ENCODE results near the gene TLE4.

Gene TLE4

DNA sequence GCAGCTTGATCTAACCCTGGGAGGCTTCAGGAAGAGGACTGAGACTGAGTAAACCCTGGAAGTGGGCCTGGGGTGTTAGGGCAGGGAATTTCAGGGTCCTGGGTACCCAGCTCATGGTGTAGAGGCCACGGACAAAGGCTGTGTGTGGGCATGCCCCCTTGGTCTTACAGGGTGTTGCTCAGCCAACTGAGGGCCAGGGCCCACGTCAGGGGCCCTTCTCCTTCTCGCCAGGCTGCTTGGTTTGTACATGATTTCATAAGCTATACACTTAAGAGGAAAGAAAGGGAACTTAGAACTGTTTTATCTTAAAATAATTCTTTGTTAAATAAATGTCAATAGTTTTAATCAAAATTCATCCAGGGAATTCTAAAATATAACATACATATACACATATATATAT lies 95.4 kb downstream of the TLE4 start:
- DNase-seq = no peak

- no peak for DNase-seq
Observed at GRCh38 chr9:79667817-79668436, 96.2 kb downstream of the TLE4 start.

DNA sequence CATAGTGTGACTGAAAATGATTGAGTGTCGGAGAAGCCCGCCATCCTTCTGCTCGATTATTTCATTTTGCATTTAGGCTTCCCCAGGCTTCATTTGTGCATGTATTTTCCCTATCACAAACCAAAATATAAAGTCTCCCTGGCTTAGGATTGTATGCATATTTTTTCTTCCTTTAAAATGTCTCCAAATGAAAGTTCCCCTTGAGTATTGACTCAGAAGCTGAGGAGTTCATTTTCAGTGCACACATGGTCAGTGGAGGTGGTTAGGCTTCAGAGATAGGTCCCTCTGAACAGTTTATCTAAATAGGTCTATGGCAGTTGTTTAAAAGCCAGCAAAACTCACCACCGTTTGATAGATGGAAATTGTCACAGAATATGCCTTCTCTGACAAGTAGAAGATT lies 97.2 kb downstream of the TLE4 start:
- no peak for DNase-seq

DNA sequence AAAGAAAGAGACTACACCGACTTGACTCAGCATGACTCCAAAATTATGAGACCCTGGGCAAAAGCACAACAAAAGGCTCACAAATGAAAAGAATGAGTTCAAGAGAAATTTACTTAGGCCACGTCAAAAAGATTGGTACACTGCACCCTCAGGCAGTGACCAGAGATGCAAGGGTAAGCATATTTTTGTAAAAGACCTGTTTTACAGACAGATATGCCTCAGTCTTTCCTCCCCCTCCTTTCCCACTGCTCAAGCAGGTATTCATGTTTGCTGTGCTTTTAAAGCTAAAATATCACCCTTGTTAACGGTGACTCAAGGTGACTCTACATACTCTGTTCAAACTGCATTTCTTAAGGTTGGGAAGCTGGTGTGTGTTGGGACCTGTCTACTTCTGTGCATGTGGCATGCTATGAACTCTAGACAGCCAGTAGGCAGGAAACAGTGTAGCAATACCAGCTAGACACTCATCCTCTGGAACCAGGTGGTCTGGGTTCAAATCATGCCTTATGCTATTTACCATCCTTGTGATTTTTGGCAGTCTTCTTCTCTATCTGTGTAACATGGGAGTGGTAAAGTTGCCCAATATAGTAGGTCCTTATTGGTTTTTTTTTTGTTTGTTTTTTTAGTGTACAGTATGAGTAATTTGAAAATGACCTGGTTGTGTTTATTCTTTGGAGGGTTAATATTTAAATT lies 98.7 kb downstream of the TLE4 start:
- no peak for DNase-seq

GRCh38 chr9:79671558-79671957 lies 99.8 kb downstream of the TLE4 start:
- no peak for DNase-seq

DNA sequence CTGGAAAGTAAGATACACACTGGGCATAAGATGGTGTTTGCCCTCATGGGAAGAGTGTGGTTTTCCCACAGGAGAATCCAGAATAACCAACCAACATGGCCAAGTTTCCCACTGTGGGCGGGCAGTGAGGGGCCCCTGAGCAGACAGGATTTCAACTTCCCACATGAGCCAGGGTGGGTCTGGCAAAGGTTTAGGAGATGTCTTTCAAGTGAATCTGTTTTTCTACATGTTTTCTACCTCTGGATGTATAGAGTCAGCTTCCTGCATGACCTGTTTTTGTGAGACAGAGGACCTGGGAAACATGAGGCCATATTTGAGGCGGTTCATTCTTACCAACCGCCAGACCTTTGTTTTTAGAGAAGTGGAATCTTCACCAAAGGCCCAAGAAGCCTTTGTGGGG lies 100.5 kb downstream of the TLE4 start:
- DNase-seq = no peak

- DNase-seq = no peak
Observed at GRCh38 chr9:79672891-79673290, 101.1 kb downstream of the TLE4 start.

DNA sequence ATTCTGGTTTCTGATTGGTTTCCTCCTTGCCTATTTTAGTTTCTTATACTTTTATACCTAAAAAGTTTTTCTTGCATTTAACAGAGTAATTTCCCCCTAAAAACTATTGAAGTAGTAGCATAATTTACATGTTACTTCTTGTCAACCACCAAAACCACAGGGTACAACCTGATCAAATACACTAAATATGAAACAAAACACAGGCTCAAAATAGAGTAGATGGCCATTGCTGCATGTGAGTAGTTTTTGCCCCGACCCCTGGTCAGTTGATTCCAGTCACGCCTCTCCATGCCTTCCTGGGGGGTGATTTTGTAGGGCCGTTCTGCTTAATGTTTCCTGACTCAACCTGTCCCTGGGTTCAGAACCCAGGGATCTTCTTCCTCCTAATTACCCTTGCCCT lies 101.8 kb downstream of the TLE4 start:
- no peak for DNase-seq

- no peak for DNase-seq
Observed at GRCh38 chr9:79674052-79674777, 102.5 kb downstream of the TLE4 start.

DNA sequence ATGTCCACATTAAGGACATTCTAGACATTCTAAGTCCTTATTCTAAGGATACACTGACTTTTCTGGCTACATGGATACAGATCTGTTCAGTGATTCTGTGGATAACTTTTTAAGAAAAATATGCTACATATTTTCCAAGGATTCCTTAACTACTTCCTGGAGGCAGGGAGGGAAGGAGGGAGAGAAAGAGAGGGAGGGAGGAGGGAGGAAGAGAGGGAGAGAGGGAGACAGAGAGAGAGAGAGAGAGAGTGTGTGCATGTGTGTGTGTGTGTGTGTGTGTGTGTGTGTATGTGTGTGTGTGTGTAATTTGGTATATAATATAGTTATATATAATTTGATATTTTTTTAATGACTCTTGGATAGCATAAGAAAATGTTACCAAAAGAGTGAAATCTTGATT lies 109.8 kb downstream of the TLE4 start:
- DNase-seq = no peak

DNA sequence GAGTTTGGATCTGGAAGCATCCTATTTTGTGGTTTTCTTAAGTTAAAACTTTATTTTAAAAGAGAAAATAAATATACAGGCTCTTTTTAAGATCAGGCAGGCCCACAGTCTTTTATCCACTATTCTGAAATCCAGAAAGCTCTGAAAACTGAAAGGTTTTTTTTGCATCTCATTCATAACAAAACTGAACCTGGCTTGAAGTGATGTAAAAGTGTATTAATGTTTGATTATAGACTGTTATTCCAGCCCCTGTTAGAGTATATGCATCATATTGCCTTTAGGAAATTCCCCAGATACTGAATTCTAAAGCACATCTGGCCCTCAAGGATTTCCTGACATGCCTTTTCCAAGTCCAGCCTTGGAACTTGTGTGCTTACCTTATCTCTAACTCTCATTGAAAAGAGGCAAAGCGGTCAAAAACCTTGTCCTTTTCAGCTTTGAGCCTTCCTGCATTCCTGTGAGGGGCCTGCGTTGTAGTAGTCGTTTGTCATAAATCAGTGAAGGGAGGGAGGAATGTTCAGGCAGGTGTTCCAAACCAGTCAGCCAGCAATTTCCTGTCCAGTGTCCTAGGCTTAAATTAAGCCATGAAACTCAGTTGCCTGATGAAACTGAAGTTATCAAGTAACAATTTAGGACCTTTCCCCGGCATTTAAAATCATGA lies 110.4 kb downstream of the TLE4 start:
- DNase-seq = no peak

GRCh38 chr9:79684059-79684458 lies 112.3 kb downstream of the TLE4 start:
- DNase-seq = no peak

DNA sequence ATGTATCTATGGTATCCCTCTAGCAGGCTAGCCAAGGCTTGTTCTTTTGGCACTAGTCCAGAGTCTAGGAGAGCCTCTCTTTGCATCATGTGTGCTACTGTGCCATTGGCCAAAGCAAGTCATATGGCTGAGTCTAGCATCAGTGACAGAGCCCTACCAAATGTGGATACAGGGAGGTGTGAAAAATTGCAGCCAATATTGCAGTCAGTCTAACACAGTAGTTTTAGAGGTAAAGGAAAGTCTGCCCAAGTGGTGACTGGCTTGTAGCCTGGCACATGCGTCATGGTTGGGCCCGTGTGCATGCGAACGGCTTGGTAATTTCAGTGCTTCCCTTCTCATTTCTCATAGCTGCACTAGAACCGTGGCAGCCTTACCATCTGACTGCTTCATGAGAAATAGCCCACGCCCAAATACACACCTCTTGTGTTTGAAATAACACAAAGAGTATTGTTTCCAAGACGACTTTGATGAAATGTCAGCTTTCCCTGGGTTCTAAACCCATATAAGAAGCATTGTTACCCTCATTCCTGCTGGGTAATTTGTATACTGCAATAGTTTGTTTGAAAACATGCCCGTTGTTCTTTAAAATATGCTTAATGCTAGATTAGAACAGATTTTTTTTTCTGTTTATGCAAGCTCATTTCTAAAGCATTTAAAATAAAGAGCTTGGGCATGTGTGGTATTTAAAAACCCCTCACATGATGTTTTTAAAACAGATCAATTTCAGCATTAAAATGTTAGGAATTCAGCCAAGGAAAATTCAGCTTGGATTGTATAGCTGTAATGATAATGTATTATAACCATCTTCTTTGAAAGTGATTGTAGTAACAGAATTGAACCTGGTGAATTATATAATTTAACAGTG lies 113.2 kb downstream of the TLE4 start:
- no peak for DNase-seq

GRCh38 chr9:79685577-79685976 lies 113.8 kb downstream of the TLE4 start:
- no peak for DNase-seq

DNA sequence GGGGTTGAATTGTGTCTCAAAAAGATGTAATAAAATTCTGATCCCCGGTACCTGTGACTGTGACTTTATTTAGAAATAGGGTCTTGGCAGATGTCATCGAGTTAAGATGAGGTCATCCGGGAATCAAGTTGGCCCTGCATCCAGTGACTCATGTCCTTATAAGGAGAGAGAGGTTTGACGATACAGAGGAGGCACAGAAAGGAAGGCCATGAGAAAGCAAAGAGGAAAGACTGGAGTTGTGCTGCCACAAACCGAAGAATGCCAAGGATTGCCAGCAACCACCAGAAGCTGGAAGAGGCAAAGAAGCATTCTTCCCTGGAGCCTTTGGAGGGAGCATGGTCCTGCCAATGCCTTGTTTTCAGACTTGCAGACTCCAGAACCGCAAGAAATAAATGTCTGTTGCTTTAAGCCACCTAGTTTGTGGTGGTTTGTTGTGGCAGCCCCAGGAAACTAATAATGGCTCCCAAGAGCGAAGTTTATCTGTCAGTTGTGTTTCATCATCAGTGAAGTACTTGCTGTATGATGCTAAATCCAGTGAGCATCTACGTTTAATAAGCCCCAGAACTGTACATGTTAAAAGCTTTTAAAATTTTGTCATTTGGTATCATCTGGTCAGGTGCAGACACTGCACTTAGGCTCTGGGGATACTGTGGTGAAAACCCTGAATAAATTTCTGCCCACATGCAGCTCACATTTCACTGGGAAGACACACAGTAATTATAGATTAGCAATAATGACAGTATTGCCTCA lies 114.8 kb downstream of the TLE4 start:
- DNase-seq = no peak

GRCh38 chr9:79687131-79687447 lies 115.3 kb downstream of the TLE4 start:
- DNase-seq = no peak

DNA sequence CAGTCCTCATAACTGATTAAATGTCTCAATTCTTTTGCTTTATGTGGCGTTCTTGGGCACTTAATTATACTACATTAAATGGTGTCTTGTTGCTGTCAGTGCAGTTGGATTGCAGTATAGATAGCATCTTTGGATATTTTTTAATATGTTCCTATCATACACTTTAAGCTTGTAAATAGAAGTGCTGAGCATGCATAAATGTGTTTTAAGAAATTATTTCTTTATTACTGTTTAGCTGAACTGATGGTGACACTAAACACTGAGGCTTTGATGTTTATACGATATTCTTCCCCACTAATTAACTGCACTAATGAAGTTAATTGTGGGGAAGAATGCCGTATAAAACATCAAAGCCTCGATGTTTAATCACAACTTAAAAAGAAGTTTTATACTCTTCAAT lies 116.6 kb downstream of the TLE4 start:
- DNase-seq = no peak

DNA sequence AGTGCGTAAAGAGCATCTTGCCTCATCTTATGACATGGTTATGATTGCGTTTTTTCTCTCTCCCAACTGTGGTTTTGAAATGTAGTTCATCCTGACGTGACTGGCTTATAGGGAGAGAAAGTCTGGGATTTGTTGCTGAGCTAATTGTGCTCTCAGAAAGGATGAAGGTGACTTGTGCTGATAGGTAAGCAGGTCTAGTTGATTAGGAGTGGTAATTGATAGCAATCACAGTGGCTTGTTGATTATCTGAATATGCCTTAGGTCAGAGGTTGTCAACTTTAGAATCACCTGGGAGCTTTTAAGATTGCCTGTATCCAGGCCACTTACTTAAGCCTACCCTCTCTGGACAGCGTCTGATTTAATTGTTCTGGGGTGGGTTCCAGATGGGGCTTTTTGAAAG lies 117.8 kb downstream of the TLE4 start:
- DNase-seq = no peak

DNA sequence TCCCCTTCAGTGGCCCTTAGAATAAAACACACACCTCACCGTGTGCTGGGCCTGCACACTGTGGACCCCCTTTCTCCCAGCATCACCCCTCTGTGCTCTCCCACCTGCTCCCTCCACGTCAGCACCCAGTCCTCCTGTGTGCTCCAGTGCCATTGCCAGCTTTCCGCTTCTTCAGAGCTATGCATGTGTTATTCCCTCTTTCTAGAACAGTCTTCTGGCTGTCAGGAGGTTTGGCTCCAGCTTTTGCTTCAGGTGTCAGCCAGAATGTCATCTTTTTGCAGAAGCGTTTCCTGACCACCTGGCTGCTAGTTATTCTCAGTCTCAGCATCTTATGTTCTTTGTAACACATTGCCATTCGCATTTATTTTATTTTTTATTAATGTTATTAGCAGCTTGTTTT lies 119.7 kb downstream of the TLE4 start:
- DNase-seq = no peak

DNA sequence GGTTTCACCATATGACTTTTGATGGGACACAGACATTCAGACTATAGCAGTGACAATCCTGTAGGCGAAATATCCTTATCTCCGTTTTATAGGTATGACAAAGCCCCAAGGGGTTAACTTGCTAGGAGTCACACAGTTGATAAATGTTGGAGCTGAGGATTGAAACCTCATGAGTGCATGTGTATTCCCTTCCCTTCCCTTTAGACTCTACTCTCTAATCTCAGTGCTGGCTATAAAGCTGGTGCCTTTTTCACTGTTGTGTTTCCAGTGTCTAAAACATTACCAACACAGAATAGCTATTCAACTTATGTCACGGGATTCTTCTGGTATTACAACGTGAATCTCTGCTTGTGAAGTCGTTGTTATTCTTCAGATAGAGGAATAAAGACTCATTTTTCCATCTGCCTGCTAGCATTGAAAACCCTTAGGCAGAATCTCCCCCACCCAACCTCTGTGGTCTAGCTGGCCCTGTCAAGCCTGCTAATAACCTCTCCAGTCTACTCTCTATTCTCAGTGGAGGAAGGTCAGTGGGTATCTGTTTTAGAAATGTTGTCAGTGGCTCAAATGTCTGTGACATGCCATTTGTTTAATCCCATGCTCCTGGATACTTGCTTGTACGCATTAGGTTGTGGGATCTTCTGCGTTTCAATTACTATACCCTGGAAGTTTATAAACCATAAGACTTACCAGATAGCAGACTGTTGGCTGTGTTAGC lies 121.2 kb downstream of the TLE4 start:
- DNase-seq = no peak

- DNase-seq = no peak
Observed at GRCh38 chr9:79693750-79694149, 122.0 kb downstream of the TLE4 start.

DNA sequence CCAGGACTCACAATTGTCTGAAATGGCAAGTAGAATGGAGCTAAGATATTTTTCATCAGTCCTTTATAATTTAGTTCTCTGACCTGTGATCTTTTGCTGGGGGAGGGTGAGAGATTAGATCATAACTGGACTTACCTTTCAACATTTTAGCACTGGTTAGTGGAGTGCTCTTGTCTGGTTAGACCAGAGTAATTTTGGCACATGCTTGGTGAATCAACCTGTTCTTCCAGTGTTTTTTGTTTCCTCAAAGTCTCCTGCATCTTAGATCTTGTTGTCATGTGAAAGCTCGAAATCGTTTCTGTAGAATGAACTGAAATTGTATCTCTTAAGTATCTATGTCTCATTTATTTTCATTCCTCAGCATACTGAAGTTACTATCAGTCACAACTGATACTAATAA lies 122.4 kb downstream of the TLE4 start:
- DNase-seq = no peak
